SK-N-SH treated with all-trans-retinoic acid at 6 μM for 48 hours (cell line): ENCODE data around the gene ZNF205.

ENCODE experiments used
- ATAC-seq: fragments of 200-7000 bp; cut with Tn5 transposase; 3 replicates; pipeline ENCODE4 v1.9.1; 2020; ENCODE audit warnings: mild to moderate bottlenecking, moderate library complexity
- ARNTL ChIP-seq: fragments of 450-650 bp; formaldehyde crosslinking; IDR thresholded peaks from 2 replicates; pipeline ENCODE4 v1.5.0; 2020; ENCODE audit warnings: low read depth, mild to moderate bottlenecking, moderate library complexity, borderline replicate concordance
- BACH2 ChIP-seq: fragments of 250-450 bp; sonication (Bioruptor Pico); IDR thresholded peaks from 2 replicates; pipeline ENCODE4 v1.9.0; 2021; ENCODE audit warnings: mild to moderate bottlenecking, borderline replicate concordance
- CSDC2 ChIP-seq: fragments of 250-450 bp; sonication (Bioruptor Pico); IDR thresholded peaks from 2 replicates; pipeline ENCODE4 v1.5.0; 2020; ENCODE audit warnings: mild to moderate bottlenecking, moderate library complexity
- ESRRG ChIP-seq: fragments of 250-450 bp; sonication (Bioruptor Pico); IDR thresholded peaks from 2 replicates; pipeline ENCODE4 v1.6.1; 2021; ENCODE audit warnings: mild to moderate bottlenecking
- GLIS3 ChIP-seq: fragments of 250-450 bp; sonication (Bioruptor Pico); IDR thresholded peaks from 2 replicates; pipeline ENCODE4 v1.5.0; 2020; ENCODE audit warnings: mild to moderate bottlenecking, moderate library complexity
- RARB ChIP-seq: fragments of 250-450 bp; sonication (Bioruptor Pico); IDR thresholded peaks from 2 replicates; pipeline ENCODE4 v1.8.0; 2021; ENCODE audit warnings: mild to moderate bottlenecking, moderate library complexity
- SNAI2 ChIP-seq: fragments of 250-450 bp; sonication (Bioruptor Pico); IDR thresholded peaks from 2 replicates; pipeline ENCODE4 v1.5.0; 2020; ENCODE audit warnings: mild to moderate bottlenecking, moderate library complexity
- TCF4 ChIP-seq: fragments of 250-450 bp; sonication (Bioruptor Pico); IDR thresholded peaks from 2 replicates; pipeline ENCODE4 v1.8.0; 2021; ENCODE audit warnings: mild to moderate bottlenecking, moderate library complexity, borderline replicate concordance
- ZC3H10 ChIP-seq: fragments of 250-450 bp; sonication (Bioruptor Pico); IDR thresholded peaks from 2 replicates; pipeline ENCODE4 v1.5.1; 2021; ENCODE audit warnings: mild to moderate bottlenecking, moderate library complexity
- ZFP3 ChIP-seq: fragments of 250-450 bp; sonication (Bioruptor Pico); IDR thresholded peaks from 2 replicates; pipeline ENCODE4 v1.5.0; 2020; ENCODE audit warnings: mild to moderate bottlenecking, moderate library complexity
- ZFP30 ChIP-seq: fragments of 450-650 bp; formaldehyde crosslinking; IDR thresholded peaks from 2 replicates; pipeline ENCODE4 v1.5.0; 2022; ENCODE audit warnings: mild to moderate bottlenecking, moderate library complexity
- ZNF70 ChIP-seq: fragments of 450-650 bp; formaldehyde crosslinking; IDR thresholded peaks from 2 replicates; pipeline ENCODE4 v1.5.0; 2020; ENCODE audit warnings: mild to moderate bottlenecking, moderate library complexity
- ZNF8 ChIP-seq: fragments of 450-650 bp; formaldehyde crosslinking; IDR thresholded peaks from 2 replicates; pipeline ENCODE4 v1.5.0; 2020; ENCODE audit warnings: mild to moderate bottlenecking, moderate library complexity
- TF ChIP-seq, protein P1 (sequence below): fragments of 250-450 bp; sonication (Bioruptor Pico); IDR thresholded peaks from 2 replicates; pipeline ENCODE4 v1.5.0; 2020; ENCODE audit warnings: mild to moderate bottlenecking, moderate library complexity
- TF ChIP-seq, protein P2 (sequence below): fragments of 250-450 bp; sonication (Bioruptor Pico); IDR thresholded peaks from 2 replicates; pipeline ENCODE4 v1.8.0; 2020; ENCODE audit warnings: mild to moderate bottlenecking, moderate library complexity, borderline replicate concordance
- TF ChIP-seq, protein P3 (sequence below): fragments of 250-450 bp; sonication (Bioruptor Pico); IDR thresholded peaks from 2 replicates; pipeline ENCODE4 v1.8.0; 2021; ENCODE audit warnings: low read depth, mild to moderate bottlenecking, moderate library complexity, borderline replicate concordance

The ZNF205 gene

DNA sequence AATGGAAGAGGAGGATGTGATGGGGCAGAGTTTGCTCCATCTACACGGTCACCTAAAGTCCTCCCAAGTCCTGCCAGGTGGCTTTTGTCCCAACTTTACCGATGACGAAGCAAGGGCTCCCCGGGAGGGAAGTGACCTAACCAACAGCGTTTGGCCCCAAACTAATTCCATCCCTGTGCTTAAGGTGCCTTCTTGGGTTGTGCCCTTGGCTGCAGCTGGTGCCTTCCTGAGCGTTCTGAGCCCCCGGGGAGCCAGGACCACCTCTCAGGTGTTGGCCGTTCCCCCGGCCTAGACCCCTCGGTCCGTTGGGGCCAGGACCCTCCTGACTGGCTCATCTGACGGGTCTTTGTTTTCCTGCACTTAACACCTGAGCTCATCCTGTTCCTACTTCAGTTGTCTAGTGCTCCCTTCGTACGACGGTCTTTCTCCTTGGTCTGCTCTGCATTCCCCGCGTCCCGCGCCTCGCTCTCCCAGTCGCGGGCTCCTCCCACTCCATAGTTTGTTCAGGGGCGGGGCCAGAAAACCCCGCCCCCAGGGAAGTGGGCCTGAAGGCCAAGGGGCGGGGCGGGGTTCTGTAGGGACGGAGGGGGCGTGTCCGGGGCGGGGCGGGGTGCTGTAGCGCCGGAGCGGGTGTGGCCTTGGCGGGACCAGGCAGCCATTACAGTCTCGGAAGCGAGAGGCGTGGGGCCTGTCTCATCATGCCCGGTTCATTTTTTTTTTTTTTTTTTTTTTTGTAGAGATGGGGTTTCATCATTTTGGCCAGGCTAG lies 12.5 kb upstream of the ZNF205 start:
- TF ChIP-seq ZFP30 (CRISPR knock-in tag), result no peak
- ATAC-seq, result peak; percentile 91

DNA sequence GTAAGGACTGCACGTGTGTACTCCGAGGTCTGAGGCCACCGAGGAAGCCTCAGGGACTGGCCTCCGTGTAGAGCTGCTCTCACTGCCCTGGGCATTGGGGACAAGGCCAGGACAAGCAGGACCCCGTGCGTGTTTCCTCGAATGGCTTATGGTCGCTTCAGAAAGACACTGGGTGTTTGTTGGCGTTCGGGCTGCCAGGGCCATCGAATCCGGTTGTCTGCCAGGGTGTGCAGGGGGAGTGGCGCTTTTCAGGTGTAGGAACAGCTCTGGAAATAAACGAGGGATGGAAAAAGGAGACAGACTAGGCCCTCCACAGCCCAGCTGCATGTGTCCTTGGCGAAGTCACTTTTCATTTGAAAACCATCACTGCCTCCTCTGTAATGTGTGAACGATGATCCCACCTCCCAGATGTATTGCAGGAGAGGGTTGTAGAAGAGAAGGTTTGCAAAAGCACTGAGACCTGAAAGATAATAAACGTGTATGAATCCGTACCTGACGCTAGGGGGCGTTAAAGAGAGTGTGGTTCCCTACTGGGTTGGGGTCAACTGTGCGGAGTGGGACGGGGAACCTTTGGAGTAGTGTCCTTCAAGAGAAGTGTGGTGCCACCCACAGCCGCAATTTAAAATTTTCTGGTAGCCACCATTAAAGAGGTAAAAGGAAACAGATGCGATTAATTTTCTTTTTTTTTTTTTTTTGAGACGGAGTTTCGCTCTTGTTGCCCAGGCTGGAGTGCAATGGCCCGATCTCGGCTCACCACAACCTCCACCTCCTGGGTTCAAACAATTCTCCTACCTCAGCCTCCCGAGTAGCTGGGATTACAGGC lies 11.2 kb upstream of the ZNF205 start:
- TF ChIP-seq BACH2 (CRISPR knock-in tag) (no peak), ZFP3 (CRISPR knock-in tag) (no peak)
- no peak for ATAC-seq

DNA sequence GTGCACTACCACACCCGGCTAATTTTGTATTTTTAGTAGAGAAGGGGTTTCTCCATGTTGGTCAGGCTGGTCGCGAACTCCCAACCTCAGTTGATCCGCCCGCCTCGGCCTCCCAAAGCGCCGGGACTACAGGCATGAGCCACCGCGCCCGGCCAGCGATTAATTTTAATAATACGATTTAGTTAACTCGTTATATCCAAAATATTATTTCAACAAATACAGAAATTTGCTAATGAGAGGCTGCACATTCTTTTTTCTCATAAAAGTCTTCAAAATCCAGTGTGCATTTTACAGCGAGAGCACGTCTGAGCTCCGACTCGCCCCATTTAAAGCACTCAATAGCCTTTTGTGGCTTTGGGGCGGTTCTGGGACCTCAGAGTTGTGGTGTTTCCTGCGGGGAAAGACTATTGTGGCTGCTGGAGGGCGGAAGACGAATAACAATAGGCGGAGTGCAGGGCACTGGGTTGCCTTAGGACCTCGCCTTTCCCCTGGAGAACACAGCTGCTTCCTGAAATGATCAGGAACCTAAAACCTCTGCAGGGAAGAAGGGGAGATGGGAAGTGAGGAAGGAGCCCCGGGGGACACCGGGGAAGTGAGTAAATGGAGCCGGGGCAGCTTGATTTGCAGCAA lies 10.4 kb upstream of the ZNF205 start:
- no peak for TF ChIP-seq ESRRG (CRISPR knock-in tag)
- no peak for TF ChIP-seq CSDC2 (CRISPR knock-in tag)
- ATAC-seq, result no peak

DNA sequence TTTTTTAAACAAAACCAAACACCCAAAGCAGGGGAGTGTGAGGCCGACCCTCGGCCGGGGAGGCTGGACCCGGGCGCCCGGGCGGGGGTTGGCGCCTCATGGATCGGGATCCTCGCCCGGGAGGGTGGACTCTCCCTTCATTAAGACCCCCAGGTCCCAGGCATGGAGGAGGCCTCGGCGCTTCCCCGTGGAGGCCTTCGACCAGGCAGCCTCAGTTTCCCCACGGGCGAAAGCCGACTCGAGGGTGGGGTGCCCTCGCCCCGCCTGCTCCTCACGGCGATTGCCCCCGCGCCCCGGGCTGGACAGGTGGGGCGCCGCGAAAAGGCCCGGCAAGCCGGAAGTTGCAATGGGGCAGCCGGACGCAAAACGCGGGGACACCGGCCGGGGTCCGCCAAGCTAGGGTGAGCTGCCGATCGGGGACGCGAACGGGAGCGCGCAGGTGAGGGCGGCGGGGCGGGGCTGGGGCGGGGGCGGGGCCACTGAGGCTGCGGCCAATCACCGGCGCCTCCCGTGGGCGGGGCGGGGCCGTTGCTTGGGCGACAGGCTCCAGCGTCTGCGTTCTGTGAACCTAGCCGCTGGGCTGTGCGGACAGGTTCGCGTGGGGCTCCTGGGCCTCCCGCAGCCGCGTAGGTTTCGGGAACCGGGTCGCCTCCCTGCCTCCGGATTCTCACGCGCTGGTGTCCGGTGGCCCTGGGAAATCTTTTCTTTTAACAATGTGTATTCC lies 6.0 kb upstream of the ZNF205 start:
- no peak for TF ChIP-seq RARB (CRISPR knock-in tag)
- TF ChIP-seq ZFP3 (CRISPR knock-in tag), result no peak
- TF ChIP-seq, protein P1, sequence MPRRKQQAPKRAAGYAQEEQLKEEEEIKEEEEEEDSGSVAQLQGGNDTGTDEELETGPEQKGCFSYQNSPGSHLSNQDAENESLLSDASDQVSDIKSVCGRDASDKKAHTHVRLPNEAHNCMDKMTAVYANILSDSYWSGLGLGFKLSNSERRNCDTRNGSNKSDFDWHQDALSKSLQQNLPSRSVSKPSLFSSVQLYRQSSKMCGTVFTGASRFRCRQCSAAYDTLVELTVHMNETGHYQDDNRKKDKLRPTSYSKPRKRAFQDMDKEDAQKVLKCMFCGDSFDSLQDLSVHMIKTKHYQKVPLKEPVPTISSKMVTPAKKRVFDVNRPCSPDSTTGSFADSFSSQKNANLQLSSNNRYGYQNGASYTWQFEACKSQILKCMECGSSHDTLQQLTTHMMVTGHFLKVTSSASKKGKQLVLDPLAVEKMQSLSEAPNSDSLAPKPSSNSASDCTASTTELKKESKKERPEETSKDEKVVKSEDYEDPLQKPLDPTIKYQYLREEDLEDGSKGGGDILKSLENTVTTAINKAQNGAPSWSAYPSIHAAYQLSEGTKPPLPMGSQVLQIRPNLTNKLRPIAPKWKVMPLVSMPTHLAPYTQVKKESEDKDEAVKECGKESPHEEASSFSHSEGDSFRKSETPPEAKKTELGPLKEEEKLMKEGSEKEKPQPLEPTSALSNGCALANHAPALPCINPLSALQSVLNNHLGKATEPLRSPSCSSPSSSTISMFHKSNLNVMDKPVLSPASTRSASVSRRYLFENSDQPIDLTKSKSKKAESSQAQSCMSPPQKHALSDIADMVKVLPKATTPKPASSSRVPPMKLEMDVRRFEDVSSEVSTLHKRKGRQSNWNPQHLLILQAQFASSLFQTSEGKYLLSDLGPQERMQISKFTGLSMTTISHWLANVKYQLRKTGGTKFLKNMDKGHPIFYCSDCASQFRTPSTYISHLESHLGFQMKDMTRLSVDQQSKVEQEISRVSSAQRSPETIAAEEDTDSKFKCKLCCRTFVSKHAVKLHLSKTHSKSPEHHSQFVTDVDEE (CRISPR knock-in tag), result no peak
- TF ChIP-seq ZNF70 (CRISPR knock-in tag), result 0 out of 2 replicates have a peak, but pooled peaks have one; percentile 17
- TF ChIP-seq, protein P2, sequence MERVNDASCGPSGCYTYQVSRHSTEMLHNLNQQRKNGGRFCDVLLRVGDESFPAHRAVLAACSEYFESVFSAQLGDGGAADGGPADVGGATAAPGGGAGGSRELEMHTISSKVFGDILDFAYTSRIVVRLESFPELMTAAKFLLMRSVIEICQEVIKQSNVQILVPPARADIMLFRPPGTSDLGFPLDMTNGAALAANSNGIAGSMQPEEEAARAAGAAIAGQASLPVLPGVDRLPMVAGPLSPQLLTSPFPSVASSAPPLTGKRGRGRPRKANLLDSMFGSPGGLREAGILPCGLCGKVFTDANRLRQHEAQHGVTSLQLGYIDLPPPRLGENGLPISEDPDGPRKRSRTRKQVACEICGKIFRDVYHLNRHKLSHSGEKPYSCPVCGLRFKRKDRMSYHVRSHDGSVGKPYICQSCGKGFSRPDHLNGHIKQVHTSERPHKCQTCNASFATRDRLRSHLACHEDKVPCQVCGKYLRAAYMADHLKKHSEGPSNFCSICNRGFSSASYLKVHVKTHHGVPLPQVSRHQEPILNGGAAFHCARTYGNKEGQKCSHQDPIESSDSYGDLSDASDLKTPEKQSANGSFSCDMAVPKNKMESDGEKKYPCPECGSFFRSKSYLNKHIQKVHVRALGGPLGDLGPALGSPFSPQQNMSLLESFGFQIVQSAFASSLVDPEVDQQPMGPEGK (CRISPR knock-in tag), result peak; percentile 73; the same call in 1 of the 2 replicates
- peak; percentile 64; the same call in 1 of the 2 replicates for TF ChIP-seq SNAI2 (CRISPR knock-in tag)
- TF ChIP-seq GLIS3 (CRISPR knock-in tag), result no peak
- TF ChIP-seq ARNTL, result no peak
- TF ChIP-seq TCF4, result no peak
- no peak for TF ChIP-seq ZNF8 (CRISPR knock-in tag)
- no peak for TF ChIP-seq CSDC2 (CRISPR knock-in tag)
- TF ChIP-seq ZFP30 (CRISPR knock-in tag), result peak; percentile 56; the same call in 1 of the 2 replicates
- peak; percentile 97 for ATAC-seq

DNA sequence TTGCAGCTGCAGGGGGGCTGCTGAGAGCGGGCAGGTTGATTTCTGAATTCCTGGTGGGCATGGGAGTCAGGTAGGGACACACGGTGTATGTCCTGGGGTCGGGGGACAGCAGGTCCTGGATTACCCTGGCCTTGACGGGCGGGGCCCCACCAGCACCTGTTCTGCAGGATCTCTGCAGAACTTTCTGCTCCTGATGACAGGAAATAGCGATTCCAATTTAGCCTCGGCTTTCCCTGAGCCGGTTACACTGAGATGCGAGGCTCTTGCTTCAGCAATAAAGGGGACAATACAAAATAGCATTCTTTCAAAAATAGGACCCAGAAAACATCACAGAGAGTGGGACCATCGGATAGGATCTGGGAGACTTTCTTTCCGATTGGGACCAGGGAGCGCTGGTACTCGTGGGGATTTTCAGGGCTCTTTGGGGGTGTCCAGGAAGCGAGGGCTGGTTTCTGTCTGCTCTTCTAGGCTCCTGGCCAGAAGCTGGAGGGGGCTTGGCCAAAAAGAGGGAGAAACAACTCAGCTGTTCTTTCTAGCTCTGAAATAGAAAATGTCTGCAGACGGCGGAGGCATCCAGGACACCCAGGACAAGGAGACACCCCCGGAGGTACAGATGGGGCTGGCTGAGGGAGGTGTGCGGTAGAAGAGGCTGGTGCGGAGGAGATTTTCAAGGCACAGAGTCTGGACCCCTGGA lies 642 bp downstream of the ZNF205 start:
- TF ChIP-seq RARB (CRISPR knock-in tag) (no peak), ARNTL (no peak), ZFP30 (CRISPR knock-in tag) (no peak), ZNF8 (CRISPR knock-in tag) (no peak), CSDC2 (CRISPR knock-in tag) (no peak), TCF4 (no peak), BACH2 (CRISPR knock-in tag) (no peak), ZNF70 (CRISPR knock-in tag) (no peak), ZC3H10 (no peak)
- TF ChIP-seq, protein P1 (CRISPR knock-in tag), result no peak
- TF ChIP-seq, protein P3, sequence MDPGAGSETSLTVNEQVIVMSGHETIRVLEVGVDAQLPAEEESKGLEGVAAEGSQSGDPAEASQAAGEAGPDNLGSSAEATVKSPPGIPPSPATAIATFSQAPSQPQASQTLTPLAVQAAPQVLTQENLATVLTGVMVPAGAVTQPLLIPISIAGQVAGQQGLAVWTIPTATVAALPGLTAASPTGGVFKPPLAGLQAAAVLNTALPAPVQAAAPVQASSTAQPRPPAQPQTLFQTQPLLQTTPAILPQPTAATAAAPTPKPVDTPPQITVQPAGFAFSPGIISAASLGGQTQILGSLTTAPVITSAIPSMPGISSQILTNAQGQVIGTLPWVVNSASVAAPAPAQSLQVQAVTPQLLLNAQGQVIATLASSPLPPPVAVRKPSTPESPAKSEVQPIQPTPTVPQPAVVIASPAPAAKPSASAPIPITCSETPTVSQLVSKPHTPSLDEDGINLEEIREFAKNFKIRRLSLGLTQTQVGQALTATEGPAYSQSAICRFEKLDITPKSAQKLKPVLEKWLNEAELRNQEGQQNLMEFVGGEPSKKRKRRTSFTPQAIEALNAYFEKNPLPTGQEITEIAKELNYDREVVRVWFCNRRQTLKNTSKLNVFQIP (CRISPR knock-in tag), result no peak
- peak; percentile 46 for ATAC-seq
